Kidney (tissue), 14 donors: ENCODE results near the gene MTERF2. TPM values are rescaled to one million over a fixed set of nuclear protein-coding genes. Genes with fewer than 3 reads are reported as not detected.

Experiments used
- DNase-seq, 5 donors: peaks; one replicate each; pipeline ENCODE4 v3.0.0-alpha.2; 2013 to 2020
- FAIRE-seq: peaks from 2 replicates; lab custom pipeline; 2012; peaks lifted over from hg19 to GRCh38; lab: Jason Lieb, UNC
- H3K27ac ChIP-seq, 2 donors: one replicate each; pipeline ENCODE4 v1.7.0; 2013; ENCODE audit warnings: low read depth in 2 of 2, low read length in 2 of 2, inconsistent platforms in 1 of 2
- H3K27me3 ChIP-seq: one replicate; pipeline ENCODE4 v1.7.1; 2013; ENCODE audit warnings: low read length, inconsistent platforms; ENCODE audit not compliant: control insufficient read depth, insufficient read depth
- H3K36me3 ChIP-seq, 3 donors: one replicate each; pipeline versions ENCODE4 v1.7.0 to v1.7.1; 2013; ENCODE audit warnings: low read length in 3 of 3, control low read depth in 1 of 3, inconsistent platforms in 1 of 3; ENCODE audit not compliant: insufficient read depth in 3 of 3, control insufficient read depth in 2 of 3
- H3K4me1 ChIP-seq, 3 donors: one replicate each; pipeline versions ENCODE4 v1.7.0 to v1.7.1; 2013; ENCODE audit warnings: low read length in 3 of 3, inconsistent platforms in 1 of 3, low read depth in 1 of 3; ENCODE audit not compliant: control insufficient read depth in 2 of 3, insufficient read depth in 2 of 3
- H3K4me3 ChIP-seq, 3 donors: one replicate each; pipeline versions ENCODE4 v1.7.0 to v1.8.1; 2013; ENCODE audit warnings: low read length in 3 of 3, control low read depth in 1 of 3, inconsistent platforms in 1 of 3
- H3K9ac ChIP-seq, 3 donors: one replicate each; pipeline versions ENCODE4 v1.7.0 to v1.7.1; 2013; ENCODE audit warnings: low read length in 3 of 3, control low read depth in 1 of 3, inconsistent platforms in 1 of 3
- H3K9me3 ChIP-seq, 3 donors: one replicate each; pipeline versions ENCODE4 v1.7.0 to v1.7.1; 2013; ENCODE audit warnings: low read length in 3 of 3, control low read depth in 1 of 3, inconsistent platforms in 1 of 3; ENCODE audit not compliant: control insufficient read depth in 2 of 3, insufficient read depth in 1 of 3
- intact Hi-C: fragments of 100-400 bp; cut with DNase I; formaldehyde crosslinking; loops from one replicate; pipeline ENCODE4 v1.11.1; 2022
- polyA plus RNA-seq: library from polyadenylated mRNA; stranded (reverse); fragments of 350-450 nt; fragmentation: Illumina TruSeq; extraction: RNeasy Lipid Tissue Mini Kit (QIAGEN cat#74804); gene quantifications from one replicate; pipeline ENCODE4 v1.2.3, GENCODE V29; 2014; ENCODE audit warnings: low read depth, low replicate concordance; ENCODE audit not compliant: insufficient read depth
- total RNA-seq: library from RNA; stranded (reverse); fragmentation: NEBNext Ultra II Directional; extraction: Animal tissue kit (Norgen Biotek cat#: 25700); gene quantifications from one replicate; pipeline ENCODE4 v1.2.1, GENCODE V29; 2021
- TF ChIP-seq, protein P1 (sequence below): IDR thresholded peaks from 3 replicates; pipeline ENCODE4 v1.5.1; 2012; ENCODE audit warnings: mild to moderate bottlenecking, moderate library complexity, borderline replicate concordance; ENCODE audit not compliant: insufficient read depth; ENCODE audit errors: extremely low read depth
- donor health status: control.
- donor health status: control.
- donor health status: control.
- donor health status: control.
- donor health status: control.
- donor health status: DM: yes; HTN: yes; CAD: no.
- donor health status: Normal renal cell carcinoma (clear cell type).

The MTERF2 gene
- total and polyA plus RNA-seq, 2 donors from 2014 or later, result 15.0 to 26.2 TPM

DNA sequence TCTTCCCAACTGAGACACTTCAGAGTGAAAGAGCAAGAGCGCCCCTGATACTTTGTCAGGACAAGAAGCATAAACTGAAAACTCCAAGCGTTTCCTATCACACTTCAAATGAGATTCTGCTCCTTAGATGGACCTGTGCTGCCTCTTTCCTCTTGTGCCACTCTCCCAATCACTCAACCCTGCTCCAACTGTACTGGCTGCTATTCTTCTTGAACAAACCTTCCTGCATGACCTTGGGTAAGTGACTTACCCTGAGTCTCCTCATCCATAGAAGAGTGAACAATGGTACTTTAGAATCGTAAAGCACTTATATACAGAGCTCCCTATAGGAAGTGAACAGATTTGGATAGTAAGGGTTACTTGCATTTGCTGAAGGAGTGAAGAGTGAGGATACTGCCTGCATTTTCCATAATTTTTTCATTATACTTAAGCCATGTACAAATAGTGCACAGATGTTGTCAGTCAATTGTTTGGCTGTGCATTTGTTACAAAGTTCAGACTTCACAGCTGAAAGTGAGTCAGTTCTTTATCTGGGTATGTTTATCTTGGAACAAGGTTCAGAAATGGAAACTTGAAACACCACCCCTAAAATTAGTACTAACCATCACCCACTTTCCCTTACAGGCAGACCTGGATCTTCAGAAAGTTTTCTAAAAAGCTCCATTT, 10.8 kb downstream of the MTERF2 start:
- no peaks in the 10 kb centered on the region for H3K9me3 ChIP-seq
- TF ChIP-seq, protein P1, sequence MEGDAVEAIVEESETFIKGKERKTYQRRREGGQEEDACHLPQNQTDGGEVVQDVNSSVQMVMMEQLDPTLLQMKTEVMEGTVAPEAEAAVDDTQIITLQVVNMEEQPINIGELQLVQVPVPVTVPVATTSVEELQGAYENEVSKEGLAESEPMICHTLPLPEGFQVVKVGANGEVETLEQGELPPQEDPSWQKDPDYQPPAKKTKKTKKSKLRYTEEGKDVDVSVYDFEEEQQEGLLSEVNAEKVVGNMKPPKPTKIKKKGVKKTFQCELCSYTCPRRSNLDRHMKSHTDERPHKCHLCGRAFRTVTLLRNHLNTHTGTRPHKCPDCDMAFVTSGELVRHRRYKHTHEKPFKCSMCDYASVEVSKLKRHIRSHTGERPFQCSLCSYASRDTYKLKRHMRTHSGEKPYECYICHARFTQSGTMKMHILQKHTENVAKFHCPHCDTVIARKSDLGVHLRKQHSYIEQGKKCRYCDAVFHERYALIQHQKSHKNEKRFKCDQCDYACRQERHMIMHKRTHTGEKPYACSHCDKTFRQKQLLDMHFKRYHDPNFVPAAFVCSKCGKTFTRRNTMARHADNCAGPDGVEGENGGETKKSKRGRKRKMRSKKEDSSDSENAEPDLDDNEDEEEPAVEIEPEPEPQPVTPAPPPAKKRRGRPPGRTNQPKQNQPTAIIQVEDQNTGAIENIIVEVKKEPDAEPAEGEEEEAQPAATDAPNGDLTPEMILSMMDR, result no peak
- FAIRE-seq, result no peak
- no peak for DNase-seq
- intact Hi-C loops, result no loop called here
- H3K9ac ChIP-seq, result no peak overlapping the region
- H3K27ac ChIP-seq, result peak overlapping the region; percentile 38 to 69
- no peak overlapping the region for H3K4me3 ChIP-seq
- H3K27me3 ChIP-seq, result no peaks in the 10 kb centered on the region
- peaks cover under 1 to 11% (median 1%) of the 10 kb centered on the region in 3 donors for H3K36me3 ChIP-seq
- peaks cover 0 to 46% (median 10%) of the 10 kb centered on the region in 3 donors for H3K4me1 ChIP-seq

DNA sequence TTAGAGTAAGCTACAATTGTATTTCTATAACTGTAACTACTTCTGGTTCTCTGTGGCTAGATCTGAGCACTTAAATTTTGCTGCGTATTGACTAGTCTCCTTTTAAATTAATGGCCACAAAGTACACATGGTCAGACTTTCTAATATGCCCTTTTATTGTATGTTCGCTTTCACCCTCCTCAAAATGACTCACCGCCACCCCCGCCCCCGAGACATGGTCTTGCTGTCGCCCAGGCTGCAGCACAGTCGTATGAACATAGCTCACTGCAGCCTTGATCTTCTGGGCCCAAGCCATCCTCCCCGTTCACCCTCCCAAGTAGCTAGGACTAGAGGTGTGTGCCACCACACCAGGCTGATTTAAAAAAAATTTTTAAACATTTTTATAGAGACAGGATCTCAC, 11.8 kb downstream of the MTERF2 start:
- TF ChIP-seq, protein P1, result no peak
- no peak for DNase-seq
- intact Hi-C loops, result no loop called here
- peak overlapping the region; percentile 14 to 40 for H3K27ac ChIP-seq
- no peak for FAIRE-seq
- no peaks in the 10 kb centered on the region for H3K9me3 ChIP-seq
- H3K27me3 ChIP-seq, result no peaks in the 10 kb centered on the region
- H3K36me3 ChIP-seq, result peaks cover 2 to 15% (median 4%) of the 10 kb centered on the region in 3 donors
- peaks cover 0 to 46% (median 10%) of the 10 kb centered on the region in 3 donors for H3K4me1 ChIP-seq
- H3K9ac ChIP-seq, result no peak overlapping the region
- H3K4me3 ChIP-seq, result no peak overlapping the region

DNA sequence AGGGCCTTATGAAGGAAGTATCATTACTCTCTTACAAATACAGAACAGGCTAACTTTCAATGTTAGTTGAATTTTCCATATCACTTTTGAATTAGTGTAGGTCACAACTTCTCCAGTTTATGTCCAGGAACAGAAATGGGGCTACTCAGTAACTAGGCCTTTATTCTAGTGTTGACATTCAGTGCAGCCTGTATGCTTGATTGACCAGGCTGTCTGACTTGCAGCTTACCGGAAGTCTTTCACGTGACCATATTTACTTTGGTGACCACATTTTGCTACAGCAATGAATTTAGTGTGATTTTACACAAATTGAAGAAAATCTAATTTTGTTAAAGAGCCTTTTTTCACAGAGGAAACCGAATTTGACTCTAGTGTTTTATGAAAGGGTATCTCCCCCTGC, 12.4 kb downstream of the MTERF2 start:
- Histone ChIP-seq H3K9ac (no peak overlapping the region), H3K27me3 (no peaks in the 10 kb centered on the region), H3K9me3 (no peaks in the 10 kb centered on the region), H3K36me3 (peaks cover 2 to 15% (median 4%) of the 10 kb centered on the region in 3 donors), H3K4me1 (peaks cover 0 to 46% (median 10%) of the 10 kb centered on the region in 3 donors), H3K27ac (peak overlapping the region; percentile 16 to 40), H3K4me3 (peak overlapping the region in 1 of 3 donors; percentile 1)
- FAIRE-seq, result peak; percentile 77
- intact Hi-C loops, result no loop called here
- TF ChIP-seq, protein P1, result no peak
- DNase-seq, result peak in 2 of 5 donors; percentile 62 to 75

DNA sequence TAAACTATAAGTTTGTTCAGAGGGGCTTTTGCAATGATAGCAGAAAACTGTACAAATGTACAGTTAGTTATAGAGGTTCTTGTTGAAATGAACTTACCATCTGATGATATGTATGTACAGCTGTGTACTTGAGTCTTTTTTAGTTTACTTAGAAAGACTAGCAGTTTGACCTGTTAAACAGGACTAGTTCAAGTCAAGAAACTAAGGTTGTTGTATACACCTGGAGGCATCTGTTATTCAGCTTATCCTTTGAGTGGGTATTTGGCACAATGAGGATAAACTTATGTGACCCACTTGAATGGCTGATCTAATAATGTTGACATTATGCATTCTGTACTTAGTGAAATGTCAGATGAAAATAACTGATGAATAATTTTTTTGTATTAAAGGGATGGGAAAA, 13.4 kb downstream of the MTERF2 start:
- H3K27me3 ChIP-seq, result no peaks in the 10 kb centered on the region
- H3K4me3 ChIP-seq, result no peak overlapping the region
- FAIRE-seq, result no peak
- intact Hi-C loops, result no loop called here
- H3K9me3 ChIP-seq, result no peaks in the 10 kb centered on the region
- TF ChIP-seq, protein P1, result no peak
- peaks cover 0 to 46% (median 10%) of the 10 kb centered on the region in 3 donors for H3K4me1 ChIP-seq
- peak overlapping the region in 1 of 2 donors; percentile 18 for H3K27ac ChIP-seq
- no peak overlapping the region for H3K9ac ChIP-seq
- DNase-seq, result no peak
- peaks cover 2 to 15% (median 4%) of the 10 kb centered on the region in 3 donors for H3K36me3 ChIP-seq
